HG02884 (cell line): ENCODE results near the gene SEPHS1.
"Not testable (repeated sequence)": the region's sequence is repeated elsewhere in the genome, so short reads cannot be mapped to it uniquely, and the experiment has no call there.

Experiments used
- ATAC-seq: cut with Tn5 transposase; IDR thresholded peaks from one replicate; pipeline ENCODE4 v1.9.1; 2021; ENCODE audit warnings: mild to moderate bottlenecking, moderate library complexity; ENCODE audit not compliant: unreplicated experiment

The SEPHS1 gene

DNA sequence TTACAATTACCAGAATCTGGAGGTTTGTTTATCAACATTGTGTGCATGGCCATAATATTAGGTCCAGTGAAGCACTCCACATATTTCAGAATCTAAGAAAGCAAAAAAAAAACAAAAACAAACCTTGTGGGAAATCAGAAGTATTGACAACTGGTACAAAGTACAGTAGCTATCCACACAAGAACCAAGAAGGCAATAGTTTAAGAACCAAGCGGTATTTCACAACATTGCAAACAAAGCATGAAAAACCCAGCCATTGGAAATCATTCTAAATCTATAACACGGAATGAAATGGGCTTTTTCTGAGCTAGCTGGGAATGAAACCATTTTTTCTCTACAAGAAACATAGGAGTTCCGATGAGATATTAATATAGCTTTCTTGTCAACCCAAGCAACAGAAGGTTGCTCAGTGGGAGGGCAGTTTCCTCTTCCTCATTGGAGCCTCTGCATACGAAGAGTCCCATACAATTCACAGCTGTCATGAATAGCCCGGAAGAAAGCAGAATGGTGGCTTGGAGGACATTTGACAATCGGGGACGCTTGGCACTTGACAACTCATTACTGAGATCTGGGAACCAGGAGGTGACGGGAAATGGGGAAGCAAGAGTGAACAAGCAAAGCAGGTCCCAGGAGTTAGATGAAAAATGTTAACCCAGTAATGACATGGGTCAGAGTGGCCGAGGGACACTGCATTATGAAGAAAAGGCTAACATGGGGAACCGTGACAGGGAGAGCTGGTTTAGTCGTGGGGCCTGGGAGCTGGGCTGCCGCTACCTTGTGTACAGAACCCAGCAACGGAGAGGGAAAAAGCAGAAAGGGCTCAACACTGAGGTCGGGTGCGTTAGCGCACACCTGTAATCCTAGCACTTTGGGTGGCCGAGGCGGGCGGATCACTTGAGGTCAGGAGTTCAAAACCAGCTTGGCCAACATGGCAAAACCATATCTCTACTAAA lies 56.0 kb downstream of the SEPHS1 start:
- no peak for ATAC-seq

- no peak for ATAC-seq
These were observed 57.0 kb downstream of the SEPHS1 start for GRCh38 chr10:13291061-13291460.

- ATAC-seq, result no peak
These were observed 64.0 kb downstream of the SEPHS1 start for GRCh38 chr10:13284050-13284449.

- not testable (repeated sequence) for ATAC-seq
These were observed 65.7 kb downstream of the SEPHS1 start for GRCh38 chr10:13282348-13282747.

- ATAC-seq, result no peak
These were observed 71.2 kb downstream of the SEPHS1 start for GRCh38 chr10:13276749-13277365.

GRCh38 chr10:13276146-13276545 lies 71.9 kb downstream of the SEPHS1 start:
- ATAC-seq, result not testable (repeated sequence)

DNA sequence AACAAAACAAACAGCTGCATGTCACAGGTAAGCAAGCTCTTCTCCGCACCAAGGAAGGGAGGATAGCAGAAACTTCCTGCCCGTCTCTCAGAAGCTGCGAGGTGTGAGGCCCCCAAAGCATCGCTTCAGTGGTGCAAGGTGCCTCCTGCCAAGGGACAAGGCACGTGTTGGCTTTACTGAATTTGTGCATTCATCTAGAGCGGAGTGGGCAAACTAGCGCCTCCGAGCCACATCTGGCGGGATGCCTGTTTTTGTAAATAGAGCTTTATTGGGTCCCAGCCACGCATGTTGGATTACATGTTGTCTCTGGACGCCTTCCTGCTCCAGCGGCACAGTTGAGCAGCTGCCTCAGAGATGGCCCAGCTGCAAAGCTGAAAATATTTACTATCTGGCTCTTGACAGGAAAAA lies 75.9 kb downstream of the SEPHS1 start:
- ATAC-seq, result no peak

GRCh38 chr10:13271552-13272163 lies 76.4 kb downstream of the SEPHS1 start:
- ATAC-seq, result no peak

DNA sequence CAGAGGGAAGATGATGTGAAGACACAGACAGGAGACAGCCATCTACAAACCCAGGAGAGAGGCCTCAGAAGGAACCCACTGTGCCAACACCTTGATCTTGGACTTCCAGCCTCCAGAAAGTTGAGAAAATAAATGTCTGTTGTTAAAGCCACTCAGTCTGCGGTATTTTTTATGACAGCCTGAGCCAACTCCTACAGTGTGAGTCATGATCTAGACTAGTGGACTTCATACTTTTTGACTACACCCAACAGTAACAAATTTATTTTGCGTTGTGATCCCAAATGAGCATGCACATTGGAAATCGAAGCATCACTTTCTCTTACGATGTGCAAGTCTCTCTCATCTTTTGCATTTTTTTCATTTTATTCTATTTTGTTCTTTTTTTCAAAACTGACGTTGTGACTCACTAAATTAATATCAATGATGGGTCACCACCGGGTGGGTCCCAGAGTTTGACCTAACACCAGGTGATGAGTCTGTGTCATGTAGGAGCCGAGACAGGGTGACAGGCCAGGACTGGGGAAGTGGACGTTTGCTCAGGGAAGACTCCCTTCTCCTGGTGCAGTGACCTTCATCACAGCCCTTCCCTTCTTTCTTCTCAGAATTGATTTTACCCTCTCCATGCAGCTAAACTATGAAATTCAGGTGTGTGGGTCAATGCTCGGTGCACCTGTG lies 77.1 kb downstream of the SEPHS1 start:
- no peak for ATAC-seq

- ATAC-seq, result no peak
These were observed 79.3 kb downstream of the SEPHS1 start for GRCh38 chr10:13268841-13269240.

DNA sequence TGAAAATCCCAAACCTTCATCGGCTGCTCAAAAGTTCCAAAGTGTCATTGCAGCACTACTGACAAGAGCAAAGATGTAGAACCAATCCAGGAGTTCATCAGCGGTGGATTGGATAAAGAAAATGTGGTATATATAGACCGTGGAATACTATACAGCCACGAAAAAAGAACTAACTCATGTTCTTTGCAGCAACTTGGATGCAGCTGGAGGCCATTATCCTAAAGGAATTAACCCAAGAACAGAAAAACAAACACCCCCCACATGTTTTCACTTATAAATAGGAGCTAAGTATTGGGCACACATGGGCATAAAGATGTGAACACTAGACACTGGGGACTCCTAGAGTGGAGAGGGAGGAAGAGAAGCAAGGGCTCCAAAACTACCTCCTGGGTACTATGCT lies 79.8 kb downstream of the SEPHS1 start:
- no peak for ATAC-seq
